HG03469 (cell line): Measurements from ENCODE around the gene RGSL1.

ENCODE experiments used
- ATAC-seq: cut with Tn5 transposase; IDR thresholded peaks from one replicate; pipeline ENCODE4 v1.9.1; 2021; ENCODE audit warnings: mild to moderate bottlenecking, moderate library complexity, moderate number of reproducible peaks; ENCODE audit not compliant: unreplicated experiment

Gene RGSL1

DNA sequence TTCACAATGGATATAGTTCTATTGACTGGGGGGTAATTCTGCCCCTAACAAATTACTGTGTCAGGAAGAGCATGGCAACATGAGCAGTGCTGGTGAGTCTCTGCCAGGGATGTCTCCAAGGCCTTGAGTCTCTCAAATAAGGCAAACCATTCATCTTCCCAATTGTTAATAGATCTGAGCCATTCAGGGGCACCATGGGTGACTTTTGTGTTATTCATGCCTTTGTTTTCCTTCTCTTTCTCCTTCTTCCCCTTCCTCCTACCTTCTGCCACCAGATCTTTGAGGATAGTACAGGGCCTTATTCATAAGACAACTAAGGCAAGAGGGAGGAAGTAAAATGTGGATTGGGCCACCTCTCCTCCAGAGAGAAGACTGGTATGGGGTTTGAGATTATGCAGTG, at the start of gene RGSL1:
Gene RGSL1, plus strand, starts transcription at position 60 of the 400 bp plus-strand sequence. Its CDS starts 20 bp downstream, at position 80.
- ATAC-seq, result no peak

DNA sequence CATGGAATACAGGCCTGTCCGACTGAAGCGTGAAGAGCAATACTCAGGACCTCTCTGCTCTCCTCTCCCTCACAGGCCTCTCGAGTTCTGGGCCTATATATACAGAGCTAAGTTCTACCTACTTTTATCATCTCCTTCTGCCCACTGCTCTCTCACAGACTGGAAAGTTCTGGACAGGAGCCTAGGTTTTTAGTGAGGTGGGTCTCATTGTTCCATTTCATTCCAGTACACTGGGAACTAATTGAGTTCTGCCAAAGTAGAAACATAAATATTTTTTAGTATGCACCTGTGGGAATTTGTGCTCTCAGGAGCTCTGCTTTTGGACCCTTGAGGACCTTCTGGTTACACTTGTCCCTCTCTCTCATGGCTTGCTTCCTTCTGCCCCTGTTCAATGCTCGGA, 49.4 kb upstream of the RGSL1 start, which contains the start of gene TEDDM1:
Gene TEDDM1, minus strand, starts transcription at position 101 of the 400 bp plus-strand sequence. CDS start 182 bp downstream, outside the sequence.
- ATAC-seq, result no peak

DNA sequence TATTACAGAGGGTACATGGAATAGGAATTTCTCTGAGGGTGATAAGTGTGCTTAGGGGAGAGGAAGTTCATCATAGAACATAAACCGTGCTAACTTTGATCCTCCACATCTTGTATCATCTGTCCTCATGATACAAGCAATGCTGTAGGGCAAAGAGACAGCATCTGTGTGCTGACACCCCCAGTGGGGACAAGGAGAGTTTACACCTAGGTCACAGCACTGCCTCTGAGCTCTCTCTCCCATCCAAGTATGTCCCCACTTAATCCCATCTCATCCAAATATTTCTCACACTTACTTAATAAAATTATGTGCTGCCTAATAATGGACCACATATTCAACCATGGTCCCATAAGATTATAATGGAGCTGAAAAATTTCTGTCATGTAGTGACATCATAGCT, 45.2 kb upstream of the RGSL1 start:
- ATAC-seq, result no peak

DNA sequence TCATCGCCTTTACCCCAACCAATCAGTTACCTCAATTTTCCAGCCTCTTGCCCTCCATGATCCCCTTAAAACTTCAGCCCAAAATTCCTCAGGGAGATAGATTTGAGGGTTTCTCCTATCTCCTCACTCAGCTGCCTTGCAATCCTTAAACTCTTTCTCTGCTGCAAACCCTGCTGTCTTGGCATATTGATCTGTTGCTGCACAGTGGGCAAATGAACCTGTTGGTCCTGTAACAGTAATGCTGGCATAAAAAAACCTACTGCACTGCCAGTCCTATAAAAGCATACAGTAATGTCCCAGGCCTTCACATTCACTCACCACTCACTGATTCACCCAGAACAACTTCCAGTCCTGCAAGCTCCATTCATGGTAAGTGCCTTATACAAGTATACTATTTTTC, 44.4 kb upstream of the RGSL1 start:
- ATAC-seq, result no peak

DNA sequence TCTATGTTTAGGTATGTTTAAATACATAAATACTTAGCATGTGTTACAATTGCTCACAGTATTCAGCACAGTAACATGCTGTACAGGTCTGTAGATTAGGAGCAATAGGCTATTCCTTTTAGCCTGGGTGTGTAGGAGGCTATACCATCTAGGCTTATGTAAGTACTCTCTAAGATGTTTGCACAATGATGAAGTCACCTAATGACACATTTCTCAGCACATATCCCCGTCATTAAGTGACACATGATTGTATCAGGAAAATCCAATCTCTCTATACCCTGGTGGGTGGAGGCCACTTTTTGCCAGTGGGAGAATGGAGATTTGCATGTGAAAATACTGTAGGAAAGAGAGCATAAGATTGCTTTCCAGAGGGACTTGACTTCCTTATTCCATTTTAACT, 43.9 kb upstream of the RGSL1 start:
- ATAC-seq, result no peak

DNA sequence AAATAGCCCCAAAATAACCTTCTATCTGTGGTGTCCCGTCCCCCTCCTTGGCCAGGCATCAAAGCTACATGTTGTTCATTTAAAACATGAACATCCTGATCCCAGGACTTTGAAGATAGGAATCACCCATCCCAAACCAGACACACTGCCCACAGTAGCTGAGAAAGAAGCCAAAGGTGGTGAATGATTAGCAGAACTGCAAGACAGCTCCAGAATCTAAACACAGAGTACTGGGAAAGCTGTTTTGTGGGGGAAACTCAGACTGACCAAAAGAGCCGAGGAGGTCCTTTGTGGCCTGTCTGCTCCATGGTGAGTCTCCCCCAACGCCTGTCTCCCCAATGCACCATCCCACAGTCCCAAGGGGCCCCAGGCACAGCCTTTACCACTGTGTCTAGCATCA, 42.2 kb upstream of the RGSL1 start:
- ATAC-seq, result no peak

DNA sequence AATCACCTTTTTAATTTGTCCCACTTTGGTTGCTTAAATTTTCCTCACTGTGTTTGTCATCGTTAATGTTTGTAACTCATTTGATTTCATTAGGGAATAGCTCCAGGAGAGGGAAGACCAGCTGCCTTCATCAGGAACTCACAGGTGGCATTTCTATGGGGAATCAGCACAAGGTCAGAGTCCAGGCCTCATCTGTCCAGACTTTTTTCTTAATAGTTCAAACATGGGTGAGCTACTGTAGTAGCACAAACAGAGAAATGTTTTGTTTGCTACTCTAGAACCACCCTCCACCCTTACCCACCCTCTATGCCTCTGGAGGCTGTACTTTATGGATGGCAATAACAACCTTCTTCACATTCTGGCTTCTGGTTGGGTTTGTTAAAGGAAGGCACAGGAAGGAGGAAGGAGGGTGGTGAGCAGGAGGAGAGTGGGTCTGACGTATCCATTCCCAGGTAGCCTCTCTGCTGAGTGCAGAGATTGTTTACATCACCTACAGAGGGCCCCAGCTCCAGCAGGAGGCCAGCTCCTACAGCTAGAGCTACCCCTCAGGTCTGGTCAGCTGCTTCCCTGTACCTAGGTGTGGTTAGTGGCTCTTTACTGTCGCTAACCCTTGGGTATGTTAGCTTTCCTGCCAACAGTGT, 41.4 kb upstream of the RGSL1 start:
- ATAC-seq, result no peak

DNA sequence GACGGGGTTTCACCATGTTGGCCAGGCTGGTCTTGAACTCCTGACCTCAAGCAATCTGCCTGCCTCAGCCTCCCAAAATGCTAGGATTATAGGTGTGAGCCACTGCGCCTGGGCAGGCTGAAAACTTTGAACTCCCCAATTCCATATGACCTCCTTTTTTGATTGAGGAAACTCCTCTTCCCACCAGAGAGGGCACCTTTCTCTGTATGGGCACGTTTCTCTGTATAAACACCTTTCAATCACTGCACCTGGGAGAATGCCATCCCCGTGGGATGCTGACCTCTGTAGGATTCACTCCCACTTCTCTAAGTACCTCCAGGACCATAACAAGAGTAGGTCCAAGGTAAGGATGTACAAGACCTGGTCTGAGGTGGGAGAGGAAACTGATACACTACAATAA, 39.8 kb upstream of the RGSL1 start:
- ATAC-seq, result no peak

DNA sequence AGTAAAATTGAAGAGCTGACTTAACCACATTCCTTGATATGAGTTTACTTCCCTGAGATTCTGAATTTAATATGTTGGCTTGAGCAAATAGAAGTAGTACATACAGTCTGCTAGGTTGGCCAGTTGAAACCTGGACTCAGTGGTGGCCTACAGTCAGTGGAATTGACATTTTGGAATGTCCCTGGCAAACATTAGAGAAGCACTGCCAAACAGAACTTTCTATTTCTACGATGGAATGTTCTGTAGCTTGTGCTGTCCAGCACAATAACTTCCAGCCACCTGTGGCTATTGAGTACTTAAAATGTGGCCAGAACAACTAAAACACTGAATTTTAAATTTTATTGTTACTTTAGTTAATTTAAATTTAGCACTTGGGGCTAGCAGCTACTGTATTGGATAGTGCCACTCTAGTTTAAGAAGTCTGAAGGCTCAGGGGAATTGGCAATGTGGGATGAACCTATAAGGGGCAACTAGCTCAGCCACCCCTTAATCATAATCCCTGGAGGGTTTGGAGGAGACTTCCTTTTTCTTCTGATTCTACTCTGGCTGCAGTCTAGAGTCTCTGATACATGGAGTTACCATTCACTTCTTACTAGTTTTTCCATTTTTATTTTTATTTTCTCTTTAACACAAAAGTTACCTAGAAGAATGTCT, 39.2 kb upstream of the RGSL1 start:
- ATAC-seq, result no peak

DNA sequence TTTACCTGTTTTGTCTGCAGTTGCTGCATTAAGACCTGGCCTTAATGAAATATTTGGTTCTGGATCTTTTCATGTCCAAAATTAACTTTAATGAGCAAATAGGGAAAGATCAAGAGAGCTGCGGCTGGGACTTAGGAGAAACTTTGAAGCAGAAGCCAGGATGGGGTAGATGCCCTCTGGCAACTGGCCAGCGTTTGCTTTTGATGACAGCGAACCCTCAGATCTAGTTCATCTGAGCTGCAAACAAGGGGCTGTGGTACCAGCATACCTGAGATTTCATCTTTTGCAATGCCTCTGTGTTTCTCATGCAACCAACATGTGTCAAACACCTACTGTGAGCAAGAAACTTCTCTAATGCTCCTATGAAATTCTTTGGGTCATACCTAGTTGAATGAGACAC, 36.5 kb upstream of the RGSL1 start:
- no peak for ATAC-seq

DNA sequence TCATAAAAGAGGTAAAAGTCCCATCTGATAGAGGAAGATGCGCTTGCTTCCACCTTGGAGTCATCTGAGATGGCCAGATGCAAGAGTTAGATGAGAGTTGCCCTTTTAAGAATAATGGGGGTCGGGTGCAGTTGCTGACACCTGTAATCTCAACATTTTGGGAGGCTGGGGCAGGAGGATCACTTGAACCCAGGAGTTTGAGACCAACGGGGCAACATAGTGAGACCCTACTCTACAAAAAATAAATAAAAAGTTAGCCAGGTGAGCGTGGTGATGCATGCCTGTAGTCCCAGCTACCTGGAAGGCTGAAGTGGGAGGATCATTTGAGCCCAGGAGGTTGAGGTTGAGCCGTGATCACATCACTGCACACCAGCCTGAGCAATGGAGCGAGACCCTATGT, 36.0 kb upstream of the RGSL1 start:
- no peak for ATAC-seq

DNA sequence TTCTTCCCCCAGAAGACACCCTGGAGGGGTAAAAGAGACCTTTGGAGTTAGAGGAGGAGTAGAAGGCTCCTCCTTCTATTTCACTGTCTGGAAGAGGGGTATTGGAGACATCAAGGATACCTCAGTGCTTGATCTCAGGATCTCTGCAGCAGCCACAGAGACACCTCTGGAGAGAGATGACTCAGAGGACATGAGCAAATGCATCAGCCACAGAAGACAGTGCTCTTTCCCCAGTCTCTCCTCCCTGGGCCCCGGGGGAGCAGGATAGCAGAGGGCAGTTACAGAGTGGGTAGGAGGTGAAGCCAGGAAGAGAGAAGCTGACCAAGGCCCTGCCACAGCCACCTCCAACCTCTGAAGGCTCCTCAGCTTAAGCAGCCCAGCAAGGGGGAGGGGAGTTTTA, 34.2 kb upstream of the RGSL1 start:
- ATAC-seq, result no peak

DNA sequence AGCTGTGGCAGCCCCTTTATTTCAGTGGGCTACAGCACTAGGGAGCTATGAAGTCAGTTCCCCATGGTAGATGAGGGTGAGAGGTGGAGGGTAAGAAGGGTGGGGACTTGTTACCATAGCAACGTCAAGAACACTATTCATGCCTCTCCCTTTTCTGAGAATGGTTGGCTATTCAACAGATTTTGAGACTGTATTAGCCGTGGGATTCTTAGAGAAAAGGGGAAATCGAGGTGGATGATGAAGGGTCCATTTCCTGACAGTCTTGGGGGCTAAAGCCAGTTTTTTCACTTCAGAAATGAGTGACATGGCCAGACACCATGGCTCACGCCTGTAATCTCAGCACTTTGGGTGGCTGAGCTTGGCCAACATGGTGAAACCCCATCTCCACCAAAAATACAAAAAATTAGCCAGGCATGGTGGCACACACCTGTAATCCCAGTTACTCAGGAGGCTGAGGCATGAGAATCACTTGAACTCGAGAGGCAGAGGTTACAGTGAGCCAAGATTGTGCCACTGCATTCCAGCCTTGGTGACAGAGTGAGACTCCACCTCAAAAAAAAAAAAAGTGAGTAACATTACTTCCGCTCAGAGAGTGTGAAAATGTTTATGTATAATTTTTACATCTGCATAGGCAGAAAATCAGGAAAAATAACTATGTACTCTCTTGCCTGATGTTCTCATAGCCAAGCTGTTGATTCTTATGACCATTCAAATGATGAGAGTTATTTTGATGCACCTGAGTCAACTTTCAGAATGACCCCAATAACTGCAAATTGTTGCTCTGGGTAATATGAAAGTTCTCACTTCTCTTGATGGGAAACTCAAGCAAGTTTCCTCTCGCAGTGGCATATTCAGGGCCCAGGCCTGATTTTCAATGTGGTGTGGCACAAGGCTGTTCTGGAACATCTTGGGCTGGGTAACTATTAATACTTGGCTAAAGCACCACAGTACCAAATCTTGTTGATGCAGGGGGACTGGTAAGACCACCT, 23.2 kb upstream of the RGSL1 start:
- peak; percentile 53 for ATAC-seq

DNA sequence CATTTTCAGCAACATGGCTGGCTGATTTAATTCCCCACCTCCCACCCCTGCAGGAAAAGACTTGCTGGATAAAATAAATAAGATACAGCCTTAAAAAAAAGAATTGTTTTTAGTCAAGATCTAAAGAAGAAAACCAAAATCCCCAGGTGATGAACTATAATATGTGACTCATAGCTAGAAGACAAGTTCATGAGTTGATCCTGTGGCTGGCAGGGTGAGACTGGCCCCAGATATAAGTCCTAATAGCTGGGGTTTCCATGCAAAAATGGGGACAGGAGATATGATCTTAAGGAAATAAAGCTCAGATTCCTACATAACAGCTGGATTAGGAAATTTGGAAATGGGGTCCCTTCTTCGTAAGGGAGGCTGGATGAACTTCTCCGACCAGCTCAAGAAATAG, 21.9 kb upstream of the RGSL1 start:
- ATAC-seq, result no peak

DNA sequence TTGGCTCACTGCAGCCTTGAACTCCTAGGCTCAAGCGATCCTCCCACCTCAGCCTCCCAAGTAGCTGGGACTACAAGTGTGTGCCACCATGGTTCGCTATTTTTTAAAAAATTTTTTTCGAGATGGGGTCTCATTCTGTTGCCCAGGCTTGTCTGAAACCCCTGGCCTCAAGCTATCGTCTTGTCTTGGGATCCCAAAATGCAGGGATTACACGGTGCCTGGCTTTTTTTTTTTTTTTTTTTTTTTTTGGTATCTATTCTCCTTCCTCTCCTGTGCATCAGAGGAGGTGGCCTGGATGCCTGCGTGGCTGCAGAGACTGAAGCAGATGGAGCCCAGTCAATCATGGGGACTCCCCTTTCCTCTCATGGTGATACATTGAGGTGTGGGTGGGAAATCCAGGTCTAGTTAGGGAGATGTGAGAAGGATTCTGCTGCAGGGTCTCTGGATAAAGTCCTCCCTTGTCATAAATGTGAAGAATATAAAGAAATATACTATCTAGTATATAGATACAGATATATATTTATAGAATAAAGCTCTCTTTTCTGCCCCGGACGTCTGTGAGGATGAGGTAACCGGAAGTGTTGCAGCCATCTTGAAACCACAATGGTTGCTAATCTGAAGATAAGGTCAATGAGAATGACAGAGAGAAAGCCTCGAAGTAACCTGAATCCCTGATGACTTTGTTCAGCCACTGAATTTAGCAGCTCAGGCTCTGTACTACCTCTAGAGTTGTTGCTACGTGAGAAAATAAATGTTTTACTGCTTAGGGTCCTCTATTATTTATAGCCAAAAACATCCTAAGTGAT, 19.5 kb upstream of the RGSL1 start:
- ATAC-seq, result no peak

DNA sequence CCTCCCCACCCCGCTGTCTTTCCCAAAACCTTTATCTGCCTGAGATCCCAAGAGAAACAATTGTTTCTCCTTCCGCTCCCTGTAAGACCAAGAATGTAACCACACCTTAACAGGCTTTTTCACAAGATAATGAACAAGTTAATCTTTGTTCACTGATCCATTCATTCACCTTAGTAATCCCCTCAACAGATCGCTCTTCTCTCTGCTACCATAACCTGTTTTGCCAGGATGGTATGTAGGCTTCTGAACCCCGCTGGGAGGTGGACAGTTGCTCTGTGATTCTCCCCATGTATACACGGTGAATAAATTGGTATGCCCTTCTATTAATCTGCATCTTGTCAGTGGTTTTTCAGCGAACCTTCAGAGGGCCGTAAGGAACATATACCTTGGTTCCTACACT, 18.7 kb upstream of the RGSL1 start:
- no peak for ATAC-seq

DNA sequence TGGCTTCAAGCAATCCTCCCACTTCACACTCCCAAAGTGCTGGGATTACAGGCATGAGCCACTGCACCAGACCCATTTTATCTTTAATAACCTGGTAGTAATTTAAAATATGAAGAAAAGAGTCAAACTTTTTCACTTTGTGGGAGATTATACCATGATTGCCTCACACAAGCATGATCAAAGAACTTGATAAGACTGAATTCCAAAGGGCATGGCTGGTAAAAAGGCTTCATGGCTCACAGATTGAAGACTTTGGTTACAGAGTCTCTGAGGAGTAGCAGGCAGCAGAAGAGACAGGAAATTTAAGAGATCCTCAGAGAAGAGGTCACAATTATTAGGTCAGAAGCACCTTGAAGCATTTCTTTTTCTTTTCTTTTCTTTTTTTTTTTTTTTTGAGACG, 16.4 kb upstream of the RGSL1 start:
- ATAC-seq, result no peak

DNA sequence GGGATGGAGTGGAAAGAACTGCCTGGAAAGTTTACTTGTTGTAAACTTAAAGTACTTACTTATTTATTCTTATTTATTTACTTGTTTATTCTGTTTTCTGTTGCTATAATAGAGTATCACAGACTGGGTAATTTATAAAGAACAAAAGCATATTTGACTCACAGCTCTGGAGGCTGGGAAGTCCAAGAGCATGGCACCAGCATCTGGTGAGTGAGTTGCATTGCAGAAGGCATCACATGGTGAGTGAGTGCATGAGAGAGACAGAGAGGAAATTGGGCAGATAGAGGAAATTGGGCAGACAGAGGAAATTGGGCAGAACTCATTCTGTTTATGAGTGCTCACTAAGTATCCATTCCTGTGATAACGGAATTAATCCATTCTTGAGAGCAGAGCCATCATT, 11.6 kb upstream of the RGSL1 start:
- ATAC-seq, result no peak

DNA sequence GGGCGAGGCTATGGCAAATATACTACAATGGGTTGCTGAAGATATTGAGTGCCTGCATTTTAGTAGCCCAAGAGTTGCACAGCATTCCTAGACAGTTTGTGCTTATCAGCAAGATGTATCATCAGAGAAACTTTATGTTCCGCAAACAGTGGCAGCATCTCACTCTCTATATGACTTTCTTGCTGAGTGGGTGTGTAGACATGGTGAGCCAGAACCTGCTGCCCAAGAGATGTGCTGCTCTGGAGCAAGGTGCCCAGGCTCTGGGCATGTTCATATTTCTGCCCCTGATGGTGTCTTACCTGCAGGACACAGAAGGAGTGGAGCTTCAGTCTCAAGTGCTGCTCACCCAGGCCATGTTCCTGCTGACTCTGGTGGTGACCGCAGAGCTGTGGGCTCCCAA, 8.2 kb upstream of the RGSL1 start:
- no peak for ATAC-seq

DNA sequence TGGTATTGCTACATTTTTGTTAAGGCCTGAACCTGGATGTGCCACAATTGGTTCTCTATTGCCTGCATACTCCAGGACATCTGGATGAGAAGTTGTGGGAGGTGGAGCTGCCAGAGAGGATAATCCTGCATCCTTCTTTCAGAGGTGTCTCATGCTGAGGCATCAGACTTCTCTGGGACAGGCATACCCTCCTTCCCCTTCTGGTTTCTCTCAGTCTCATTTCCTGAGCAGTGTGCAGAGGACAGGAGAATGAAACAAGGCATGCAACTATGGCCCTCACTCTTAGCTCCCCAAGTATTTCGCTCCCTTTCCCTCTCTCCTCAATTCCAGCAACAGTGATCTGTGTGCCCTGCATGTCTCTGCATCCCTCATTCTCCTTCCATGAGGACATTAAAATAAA, 7.6 kb upstream of the RGSL1 start:
- no peak for ATAC-seq

DNA sequence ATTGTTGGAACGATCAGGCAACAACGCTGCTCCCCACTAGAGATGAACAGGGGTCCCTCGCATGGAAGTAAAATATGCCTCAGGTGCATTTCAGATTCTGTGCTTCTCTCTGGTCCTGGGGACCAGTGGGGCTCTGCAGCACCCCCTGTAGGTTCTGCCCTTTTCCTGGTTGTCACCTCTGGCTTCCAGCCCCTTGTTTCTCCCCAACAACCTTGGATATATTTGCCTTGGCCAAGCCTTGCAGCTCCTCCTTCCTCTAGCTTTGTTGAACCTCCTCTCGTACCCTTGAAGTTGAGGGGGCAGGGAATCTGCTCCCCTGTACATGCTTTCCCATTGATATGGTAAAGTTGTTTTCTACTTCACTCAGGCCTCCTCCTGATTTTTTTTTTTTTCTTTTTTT, 5.4 kb upstream of the RGSL1 start:
- no peak for ATAC-seq
